ENCODE measurements around the gene CCN2.

- TF ChIP-seq FOXA1 (IDR thresholded peaks at IDR 0.05) (no peak), BHLHE40 (IDR thresholded peaks at IDR 0.05; ENCODE audit: borderline replicate concordance) (no peak), SUZ12 (IDR thresholded peaks at IDR 0.05) (no peak), HDGF (IDR thresholded peaks at IDR 0.05; ENCODE audit: borderline replicate concordance) (no peak), ZNF384 (IDR thresholded peaks at IDR 0.05) (no peak), NFRKB (IDR thresholded peaks at IDR 0.05) (no peak), TARDBP (IDR thresholded peaks at IDR 0.05) (no peak), SP1 (IDR thresholded peaks at IDR 0.05) (no peak), ARNT (IDR thresholded peaks at IDR 0.05) (no peak), CTBP1 (IDR thresholded peaks at IDR 0.05; ENCODE audit: borderline replicate concordance) (no peak), ELF4 (IDR thresholded peaks at IDR 0.05) (no peak)
These were observed 32.4 kb downstream of the CCN2 start for GRCh38 chr6:131918650-131919355.

Measured in HEK293T (cell line).